Measurements from ENCODE around the gene ANKS1A.

- TF ChIP-seq CTCF (IDR thresholded peaks at IDR 0.05 in 4 of 5, conservative IDR thresholded peaks at IDR 0.05 in 1 of 5) (no peak), POLR2A (IDR thresholded peaks at IDR 0.05) (no peak)
Observed at GRCh38 chr6:35099116-35099515, 210.1 kb downstream of the ANKS1A start.
